Measurements from ENCODE around the gene RUFY3.

GRCh38 chr4:70833675-70834074 is 111.9 kb downstream of the RUFY3 start:
- no peak for TF ChIP-seq CTCF (IDR thresholded peaks at IDR 0.05; ENCODE audit: low read depth, low read length, missing input control)
- TF ChIP-seq YY1 (IDR thresholded peaks at IDR 0.05) = no peak
- TF ChIP-seq, protein P1, sequence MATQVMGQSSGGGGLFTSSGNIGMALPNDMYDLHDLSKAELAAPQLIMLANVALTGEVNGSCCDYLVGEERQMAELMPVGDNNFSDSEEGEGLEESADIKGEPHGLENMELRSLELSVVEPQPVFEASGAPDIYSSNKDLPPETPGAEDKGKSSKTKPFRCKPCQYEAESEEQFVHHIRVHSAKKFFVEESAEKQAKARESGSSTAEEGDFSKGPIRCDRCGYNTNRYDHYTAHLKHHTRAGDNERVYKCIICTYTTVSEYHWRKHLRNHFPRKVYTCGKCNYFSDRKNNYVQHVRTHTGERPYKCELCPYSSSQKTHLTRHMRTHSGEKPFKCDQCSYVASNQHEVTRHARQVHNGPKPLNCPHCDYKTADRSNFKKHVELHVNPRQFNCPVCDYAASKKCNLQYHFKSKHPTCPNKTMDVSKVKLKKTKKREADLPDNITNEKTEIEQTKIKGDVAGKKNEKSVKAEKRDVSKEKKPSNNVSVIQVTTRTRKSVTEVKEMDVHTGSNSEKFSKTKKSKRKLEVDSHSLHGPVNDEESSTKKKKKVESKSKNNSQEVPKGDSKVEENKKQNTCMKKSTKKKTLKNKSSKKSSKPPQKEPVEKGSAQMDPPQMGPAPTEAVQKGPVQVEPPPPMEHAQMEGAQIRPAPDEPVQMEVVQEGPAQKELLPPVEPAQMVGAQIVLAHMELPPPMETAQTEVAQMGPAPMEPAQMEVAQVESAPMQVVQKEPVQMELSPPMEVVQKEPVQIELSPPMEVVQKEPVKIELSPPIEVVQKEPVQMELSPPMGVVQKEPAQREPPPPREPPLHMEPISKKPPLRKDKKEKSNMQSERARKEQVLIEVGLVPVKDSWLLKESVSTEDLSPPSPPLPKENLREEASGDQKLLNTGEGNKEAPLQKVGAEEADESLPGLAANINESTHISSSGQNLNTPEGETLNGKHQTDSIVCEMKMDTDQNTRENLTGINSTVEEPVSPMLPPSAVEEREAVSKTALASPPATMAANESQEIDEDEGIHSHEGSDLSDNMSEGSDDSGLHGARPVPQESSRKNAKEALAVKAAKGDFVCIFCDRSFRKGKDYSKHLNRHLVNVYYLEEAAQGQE (IDR thresholded peaks at IDR 0.05) = no peak
